Stimulated activated CD4-positive, alpha-beta T cell treated with anti-CD3 and anti-CD28 coated beads, Interleukin-12 subunit alpha, Interleukin-12 subunit beta, amount 100 ng/mL, for 4 hours (primary cell): ENCODE results near the gene PGPEP1.

Experiments
- DNase-seq: peaks from one replicate; pipeline ENCODE4 v3.0.0-alpha.2; 2020

Gene PGPEP1

GRCh38 chr19:18340190-18340989 is at the start of gene PGPEP1:
Gene PGPEP1, plus strand, starts transcription at chr19:18340598. Its CDS starts 84 bp downstream, at chr19:18340682.
- peak; percentile 65 for DNase-seq

- no peak for DNase-seq
Observed at GRCh38 chr19:18291019-18291524, 49.3 kb upstream of the PGPEP1 start.

- DNase-seq = peak; percentile 74
Observed at GRCh38 chr19:18291590-18292461, 48.6 kb upstream of the PGPEP1 start.

- DNase-seq = no peak
Observed at GRCh38 chr19:18292462-18292809, 48.0 kb upstream of the PGPEP1 start.

GRCh38 chr19:18292810-18293641 is 47.4 kb upstream of the PGPEP1 start:
- DNase-seq = no peak

GRCh38 chr19:18293642-18294466 is 46.5 kb upstream of the PGPEP1 start:
- no peak for DNase-seq

GRCh38 chr19:18294467-18294864 is 45.9 kb upstream of the PGPEP1 start:
- peak; percentile 89 for DNase-seq

- no peak for DNase-seq
Observed at GRCh38 chr19:18295034-18295451, 45.4 kb upstream of the PGPEP1 start.

- DNase-seq = no peak
Observed at GRCh38 chr19:18297308-18297707, 43.1 kb upstream of the PGPEP1 start.

GRCh38 chr19:18298601-18299000 is 41.8 kb upstream of the PGPEP1 start:
- no peak for DNase-seq

GRCh38 chr19:18299654-18300053 is 40.7 kb upstream of the PGPEP1 start:
- no peak for DNase-seq

GRCh38 chr19:18300930-18301717 is 39.3 kb upstream of the PGPEP1 start:
- no peak for DNase-seq

- DNase-seq = no peak
Observed at GRCh38 chr19:18301718-18302111, 38.7 kb upstream of the PGPEP1 start.

- DNase-seq = peak; percentile 27
Observed at GRCh38 chr19:18304208-18304457, 36.3 kb upstream of the PGPEP1 start.

- DNase-seq = peak; percentile 81
Observed at GRCh38 chr19:18304458-18305310, 35.7 kb upstream of the PGPEP1 start.

GRCh38 chr19:18306209-18306887 is 34.0 kb upstream of the PGPEP1 start:
- no peak for DNase-seq

- no peak for DNase-seq
Observed at GRCh38 chr19:18306888-18307260, 33.5 kb upstream of the PGPEP1 start.

GRCh38 chr19:18307271-18307681 is 33.1 kb upstream of the PGPEP1 start:
- no peak for DNase-seq

GRCh38 chr19:18308051-18308947 is 32.1 kb upstream of the PGPEP1 start:
- no peak for DNase-seq
